IMR-90 (cell line): ENCODE data around the gene SAMD8. TPM values are rescaled to one million over a fixed set of nuclear protein-coding genes. Genes with fewer than 3 reads are reported as not detected.

Experiments
- ATAC-seq: fragments of 200-7000 bp; cut with Tn5 transposase; 2 replicates; pipeline ENCODE4 v1.9.1; 2020; ENCODE audit warnings: low read depth, mild to moderate bottlenecking, moderate library complexity
- BruUV-seq: library from RNA; stranded (reverse); fragments of 400-500 nt; replicated peaks from 2 replicates; lab custom pipeline; 2021; lab: Mats Ljungman, UMichigan
- CTCF ChIA-PET: fragments of 300-600 bp; formaldehyde crosslinking; extraction: SDS; loops from one replicate; lab custom pipeline; 2021; ENCODE audit warnings: antibody characterized with exemption; lab: Yijun Ruan, JAX
- POLR2A ChIA-PET: fragments of 300-600 bp; sonication (Branson Sonifier 250); formaldehyde crosslinking; loops from one replicate; lab custom pipeline; 2022; ENCODE audit warnings: antibody characterized with exemption; ENCODE audit not compliant: unreplicated experiment; lab: Charles Lee
- DNase-seq: peaks from one replicate; pipeline ENCODE4 v3.0.0; 2013
- H2AFZ ChIP-seq: replicated peaks from 2 replicates; pipeline ENCODE3; 2013; ENCODE audit warnings: low read length, mild to moderate bottlenecking; ENCODE audit not compliant: poor library complexity
- H2AK5ac ChIP-seq: 2 replicates; pipeline ENCODE4 v1.6.1; 2013; ENCODE audit warnings: low read depth, low read length, inconsistent platforms
- H2AK9ac ChIP-seq: replicated peaks from 2 replicates; pipeline ENCODE3; 2013; ENCODE audit warnings: mild to moderate bottlenecking, low read depth, low read length, moderate library complexity; ENCODE audit not compliant: poor library complexity
- H2BK120ac ChIP-seq: 2 replicates; pipeline ENCODE4 v1.6.1; 2013; ENCODE audit warnings: low read depth, low read length, inconsistent platforms
- H2BK15ac ChIP-seq: 3 replicates; pipeline ENCODE4 v1.6.1; 2013; ENCODE audit warnings: low read depth, low read length, inconsistent platforms
- H2BK20ac ChIP-seq: 2 replicates; pipeline ENCODE4 v1.6.1; 2013; ENCODE audit warnings: low read depth, mild to moderate bottlenecking, inconsistent platforms, low read length, moderate library complexity
- H2BK5ac ChIP-seq: 2 replicates; pipeline ENCODE4 v1.6.1; 2013; ENCODE audit warnings: mild to moderate bottlenecking, low read depth, low read length, inconsistent platforms; ENCODE audit not compliant: poor library complexity, severe bottlenecking
- H3K14ac ChIP-seq: replicated peaks from 2 replicates; pipeline ENCODE4 v1.6.1; 2013; ENCODE audit warnings: low read depth, low read length, inconsistent platforms
- H3K18ac ChIP-seq: 2 replicates; pipeline ENCODE4 v1.6.1; 2013; ENCODE audit warnings: low read depth, low read length, control low read depth
- H3K23ac ChIP-seq: 2 replicates; pipeline ENCODE4 v1.6.1; 2013; ENCODE audit warnings: low read depth, low read length, inconsistent platforms
- H3K27ac ChIP-seq: 2 replicates; pipeline ENCODE4 v1.5.1; 2013; ENCODE audit warnings: mild to moderate bottlenecking, control low read depth, low read length; ENCODE audit not compliant: insufficient read depth
- H3K27me3 ChIP-seq: 2 replicates; pipeline ENCODE4 v1.6.1; 2013; ENCODE audit warnings: low read length; ENCODE audit not compliant: control insufficient read depth, insufficient read depth
- H3K36me3 ChIP-seq: 2 replicates; pipeline ENCODE4 v1.6.1; 2013; ENCODE audit warnings: low read length, mixed read lengths; ENCODE audit not compliant: control insufficient read depth, insufficient read depth
- H3K4ac ChIP-seq: 2 replicates; pipeline ENCODE4 v1.6.1; 2013; ENCODE audit warnings: low read depth, low read length, inconsistent platforms
- H3K4me1 ChIP-seq: 2 replicates; pipeline ENCODE4 v1.6.1; 2013; ENCODE audit warnings: low read length, mixed read lengths; ENCODE audit not compliant: control insufficient read depth, insufficient read depth
- H3K4me2 ChIP-seq: 2 replicates; pipeline ENCODE4 v1.6.1; 2013; ENCODE audit warnings: low read depth, mild to moderate bottlenecking, control low read depth, low read length, moderate library complexity
- H3K4me3 ChIP-seq: 2 replicates; pipeline ENCODE4 v1.5.1; 2013; ENCODE audit warnings: low read depth, mild to moderate bottlenecking, control low read depth, low read length, moderate library complexity; ENCODE audit not compliant: insufficient read depth
- H3K56ac ChIP-seq: 2 replicates; pipeline ENCODE4 v1.6.1; 2013; ENCODE audit warnings: low read length, inconsistent platforms; ENCODE audit not compliant: insufficient read depth; ENCODE audit errors: extremely low read depth
- H3K79me1 ChIP-seq, 2 experiments: 2 replicates each; pipeline ENCODE4 v1.6.1; 2013; ENCODE audit warnings: low read length in 2 of 2, inconsistent platforms in 1 of 2, low read depth in 1 of 2
- H3K9ac ChIP-seq: 2 replicates; pipeline ENCODE4 v1.6.1; 2013; ENCODE audit warnings: low read depth, low read length, control low read depth
- H3K9me1 ChIP-seq: 2 replicates; pipeline ENCODE4 v1.6.1; 2013; ENCODE audit warnings: low read length, inconsistent platforms; ENCODE audit not compliant: insufficient read depth
- H3K9me3 ChIP-seq: 2 replicates; pipeline ENCODE4 v1.6.1; 2013; ENCODE audit warnings: low read length; ENCODE audit not compliant: control insufficient read depth, insufficient read depth
- H4K20me1 ChIP-seq: 2 replicates; pipeline ENCODE4 v1.6.1; 2013; ENCODE audit warnings: low read length, inconsistent platforms; ENCODE audit not compliant: insufficient read depth
- H4K5ac ChIP-seq: 2 replicates; pipeline ENCODE4 v1.6.1; 2013; ENCODE audit warnings: mild to moderate bottlenecking, low read depth, low read length, control low read depth
- H4K8ac ChIP-seq, 2 experiments: 2 replicates each; pipeline ENCODE4 v1.6.1; 2013; ENCODE audit warnings: low read depth in 2 of 2, low read length in 2 of 2, control low read depth in 1 of 2, inconsistent platforms in 1 of 2
- H4K91ac ChIP-seq: 2 replicates; pipeline ENCODE4 v1.6.1; 2013; ENCODE audit warnings: low read depth, low read length, inconsistent platforms; ENCODE audit not compliant: insufficient read depth
- CEBPB ChIP-seq: IDR thresholded peaks from 2 replicates; pipeline ENCODE4 v1.6.1; 2012; ENCODE audit warnings: low read depth, low read length, improper control_type of control experiment
- CHD1 ChIP-seq: IDR thresholded peaks from 2 replicates; pipeline ENCODE4 v1.6.1; 2012; ENCODE audit warnings: low read depth, low read length, improper control_type of control experiment
- ELK1 ChIP-seq: fragments of 150-350 bp; IDR thresholded peaks from 2 replicates; pipeline ENCODE4 v1.6.1; 2016; ENCODE audit warnings: low read depth, mild to moderate bottlenecking, low read length, moderate library complexity, borderline replicate concordance
- FOS ChIP-seq: fragments of 150-350 bp; IDR thresholded peaks from 2 replicates; pipeline ENCODE4 v1.6.1; 2016; ENCODE audit warnings: low read depth, low read length
- MAZ ChIP-seq: IDR thresholded peaks from 2 replicates; pipeline ENCODE4 v1.6.1; 2012; ENCODE audit warnings: low read depth, mild to moderate bottlenecking, low read length, improper control_type of control experiment, moderate library complexity, borderline replicate concordance
- MXI1 ChIP-seq: IDR thresholded peaks from 2 replicates; pipeline ENCODE4 v1.6.1; 2012; ENCODE audit warnings: low read depth, mild to moderate bottlenecking, low read length, moderate library complexity, borderline replicate concordance
- NFE2L2 ChIP-seq: fragments of 150-350 bp; IDR thresholded peaks from 2 replicates; pipeline ENCODE4 v1.6.1; 2016; ENCODE audit warnings: low read depth, mild to moderate bottlenecking, low read length
- POLR2A ChIP-seq: IDR thresholded peaks from 2 replicates; pipeline ENCODE4 v1.6.1; 2012; ENCODE audit warnings: mild to moderate bottlenecking, low read depth, low read length
- RAD21 ChIP-seq: IDR thresholded peaks from 2 replicates; pipeline ENCODE4 v1.6.1; 2012; ENCODE audit warnings: low read length, improper control_type of control experiment
- RCOR1 ChIP-seq: IDR thresholded peaks from 2 replicates; pipeline ENCODE4 v1.6.1; 2012; ENCODE audit warnings: mild to moderate bottlenecking, low read length, improper control_type of control experiment; ENCODE audit not compliant: insufficient replicate concordance
- RFX5 ChIP-seq: IDR thresholded peaks from 2 replicates; pipeline ENCODE4 v1.8.0; 2012; ENCODE audit warnings: low read depth, mild to moderate bottlenecking, low read length, moderate library complexity
- SMC3 ChIP-seq: fragments of 150-350 bp; IDR thresholded peaks from 2 replicates; pipeline ENCODE4 v1.6.1; 2016; ENCODE audit warnings: low read depth, mild to moderate bottlenecking, antibody characterized with exemption, low read length, moderate library complexity
- USF2 ChIP-seq: fragments of 150-350 bp; IDR thresholded peaks from 2 replicates; pipeline ENCODE4 v1.6.1; 2017; ENCODE audit warnings: mild to moderate bottlenecking, antibody characterized with exemption, low read length, low read depth
- WGBS, 2 experiments: methylation state at CpG; one replicate each; pipeline versions ENCODE4 v1.1.5 to v1.1.7; 2013; ENCODE audit warnings: missing lambda C conversion rate in 2 of 2; ENCODE audit not compliant: insufficient read length in 1 of 2; ENCODE audit errors: extremely low coverage in 2 of 2; 5-methylcytosine and 5-hydroxymethylcytosine counted together
- dilution Hi-C: fragments of 300-500 bp; cut with HindIII; formaldehyde crosslinking; loops from one replicate; pipeline ENCODE4 v1.14.3; 2018; ENCODE audit warnings: low sequenced_read_pairs; ENCODE audit not compliant: unreplicated experiment
- in situ Hi-C: fragments of 300-500 bp; cut with MboI; formaldehyde crosslinking; loops from 3 replicates; pipeline ENCODE4 v1.14.3; 2019; ENCODE audit warnings: low sequenced_read_pairs, inconsistent platforms, mixed read lengths
- intact Hi-C: fragments of 100-400 bp; cut with micrococcal nuclease; formaldehyde crosslinking; loops from 2 replicates; pipeline ENCODE4 v1.10.0; 2022
- polyA plus RNA-seq, 3 experiments: library from polyadenylated mRNA; depleted of rRNA; stranded (reverse); fragments of >200 nt; gene quantifications; 2 replicates each; pipeline ENCODE4 v1.2.3, GENCODE V29; 2012; ENCODE audit warnings: low replicate concordance in 1 of 3
- total RNA-seq: library from RNA; depleted of rRNA; stranded (reverse); fragments of >200 nt; gene quantifications from 2 replicates; pipeline ENCODE4 v1.2.3, GENCODE V29; 2012
- TF ChIP-seq, protein P1 (sequence below): conservative IDR thresholded peaks from 2 replicates; pipeline ENCODE4 v1.5.1; 2012; ENCODE audit warnings: mild to moderate bottlenecking, low read depth, low read length, improper control_type of control experiment

SAMD8 gene
- total and polyA plus RNA-seq, 2 of the 4 experiments (the other 2 are of a cell fraction): 10.1 to 28.7 TPM

DNA sequence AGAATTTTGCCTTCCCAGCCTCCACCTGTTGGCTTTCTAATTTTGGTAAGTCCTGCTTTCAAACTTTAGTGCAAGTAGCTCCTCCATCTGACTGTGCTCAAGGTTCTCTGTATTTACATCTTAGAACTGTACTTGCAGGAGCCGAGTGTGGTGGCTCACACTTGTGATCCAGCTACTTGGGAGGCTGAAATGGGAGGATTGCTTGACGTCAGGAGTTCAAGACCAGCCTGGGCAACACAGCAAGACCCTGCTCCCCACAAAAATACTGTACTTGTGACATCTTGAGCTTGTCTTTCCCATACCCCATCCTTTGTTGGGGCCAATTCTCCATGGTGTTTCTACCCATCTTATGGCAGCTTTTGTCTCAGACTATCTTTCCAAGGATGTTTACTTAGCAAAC, 94.5 kb downstream of the SAMD8 start:
- H3K27me3 ChIP-seq: no peaks in the 10 kb centered on the region
- dilution Hi-C loops (no loop called here), intact Hi-C loops (no loop called here), in situ Hi-C loops (no loop called here)
- TF ChIP-seq ELK1: no peak
- TF ChIP-seq SMC3: no peak
- TF ChIP-seq CEBPB: no peak
- TF ChIP-seq MAZ: no peak
- TF ChIP-seq NFE2L2: no peak
- TF ChIP-seq RAD21: no peak
- TF ChIP-seq USF2: no peak
- TF ChIP-seq MXI1: no peak
- no peak for TF ChIP-seq RFX5
- no peak for TF ChIP-seq FOS
- TF ChIP-seq POLR2A: no peak
- TF ChIP-seq, protein P1, sequence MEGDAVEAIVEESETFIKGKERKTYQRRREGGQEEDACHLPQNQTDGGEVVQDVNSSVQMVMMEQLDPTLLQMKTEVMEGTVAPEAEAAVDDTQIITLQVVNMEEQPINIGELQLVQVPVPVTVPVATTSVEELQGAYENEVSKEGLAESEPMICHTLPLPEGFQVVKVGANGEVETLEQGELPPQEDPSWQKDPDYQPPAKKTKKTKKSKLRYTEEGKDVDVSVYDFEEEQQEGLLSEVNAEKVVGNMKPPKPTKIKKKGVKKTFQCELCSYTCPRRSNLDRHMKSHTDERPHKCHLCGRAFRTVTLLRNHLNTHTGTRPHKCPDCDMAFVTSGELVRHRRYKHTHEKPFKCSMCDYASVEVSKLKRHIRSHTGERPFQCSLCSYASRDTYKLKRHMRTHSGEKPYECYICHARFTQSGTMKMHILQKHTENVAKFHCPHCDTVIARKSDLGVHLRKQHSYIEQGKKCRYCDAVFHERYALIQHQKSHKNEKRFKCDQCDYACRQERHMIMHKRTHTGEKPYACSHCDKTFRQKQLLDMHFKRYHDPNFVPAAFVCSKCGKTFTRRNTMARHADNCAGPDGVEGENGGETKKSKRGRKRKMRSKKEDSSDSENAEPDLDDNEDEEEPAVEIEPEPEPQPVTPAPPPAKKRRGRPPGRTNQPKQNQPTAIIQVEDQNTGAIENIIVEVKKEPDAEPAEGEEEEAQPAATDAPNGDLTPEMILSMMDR: no peak
- TF ChIP-seq CHD1: no peak
- no peak for TF ChIP-seq RCOR1
- H4K8ac ChIP-seq: no peak overlapping the region
- H2BK15ac ChIP-seq: no peak overlapping the region
- no peak overlapping the region for H2BK5ac ChIP-seq
- H3K36me3 ChIP-seq: no peaks in the 10 kb centered on the region
- H3K18ac ChIP-seq: no peak overlapping the region
- no peaks in the 10 kb centered on the region for H3K9me3 ChIP-seq
- H3K4ac ChIP-seq: 0 out of 2 replicates have a peak overlapping the region, but pooled peaks have one; percentile 21
- peaks cover 21% of the 10 kb centered on the region for H3K4me1 ChIP-seq
- CTCF ChIA-PET: no interaction called here
- no peak overlapping the region for H2AK9ac ChIP-seq
- POLR2A ChIA-PET: no interaction called here
- no peak overlapping the region for H4K91ac ChIP-seq
- H3K14ac ChIP-seq: no peak overlapping the region
- no peak overlapping the region for H3K56ac ChIP-seq
- H3K9ac ChIP-seq: no peak overlapping the region
- H4K20me1 ChIP-seq: peaks cover under 1% of the 10 kb centered on the region; the same call in 1 of the 2 replicates
- ATAC-seq (no peak), DNase-seq (no peak)
- peaks cover 0 to 16% of the 10 kb centered on the region in 2 experiments; a peak in 1 of 4 replicates for H3K79me1 ChIP-seq
- no TSS peak for BruUV-seq
- H2AFZ ChIP-seq: no peak overlapping the region
- 0 out of 2 replicates have a peak overlapping the region, but pooled peaks have one; percentile 28 for H2AK5ac ChIP-seq
- no peak overlapping the region for H3K4me2 ChIP-seq
- WGBS, 2 experiments: no CpG with 5 or more reads among the region's 2 CpGs
- H3K23ac ChIP-seq: no peak overlapping the region
- no peak overlapping the region for H2BK120ac ChIP-seq
- peaks cover 22% of the 10 kb centered on the region for H3K9me1 ChIP-seq
- H3K27ac ChIP-seq: no peak overlapping the region
- H3K4me3 ChIP-seq: no peak overlapping the region
- no peak overlapping the region for H4K5ac ChIP-seq
- no peak overlapping the region for H2BK20ac ChIP-seq
